Peyer's patch (tissue), 4 donors: ENCODE data around the gene TMEM38A.

Source experiments
- CTCF ChIP-seq, 6 experiments: fragments of 450-650 bp in 4 of 6; fragments of 200-600 bp in 2 of 6; sonication (generic) in 1 of 6; IDR thresholded peaks; one replicate each; pipeline ENCODE4 v1.5.1; 2017 to 2019; ENCODE audit warnings: antibody characterized with exemption in 6 of 6, mild to moderate bottlenecking in 3 of 6, moderate library complexity in 1 of 6
- POLR2A ChIP-seq, 2 donors: fragments of 450-650 bp; IDR thresholded peaks; one replicate each; pipeline ENCODE4 v1.5.1; 2017; ENCODE audit warnings: antibody characterized with exemption in 2 of 2, mild to moderate bottlenecking in 2 of 2, moderate library complexity in 2 of 2

GRCh38 chr19:16650821-16651220, 10.1 kb upstream of the TMEM38A start:
- TF ChIP-seq POLR2A (IDR thresholded peaks at IDR 0.05) (no peak), CTCF (IDR thresholded peaks at IDR 0.05) (no peak)
